Measurements from ENCODE around the gene PLEKHA1. TPM values are rescaled to one million over a fixed set of nuclear protein-coding genes. Genes with fewer than 3 reads are reported as not detected.

The PLEKHA1 gene
- polyA plus RNA-seq (ENCODE audit: insufficient read depth in 1 of 5, insufficient read length in 5 of 5, low replicate concordance in 1 of 5) = 10 to 100 TPM; 33.1 to 52.5 (median 43.1) TPM
- long read RNA-seq, donor 1, full-length matches to known transcripts = 3 of 8 reads
- long read RNA-seq, donor 1, partial matches to known transcripts = 5 of 8 reads
- long read RNA-seq, donor 1, other reads (novel, unspliced or antisense) = 0 of 8 reads
- long read RNA-seq, donor 2 = 0 reads
- long read RNA-seq, donor 3, full-length matches to known transcripts = 2 of 40 reads
- long read RNA-seq, donor 3, partial matches to known transcripts = 38 of 40 reads
- long read RNA-seq, donor 3, other reads (novel, unspliced or antisense) = 0 of 40 reads
- long read RNA-seq, donor 4, full-length matches to known transcripts = 1 of 21 reads
- long read RNA-seq, donor 4, partial matches to known transcripts = 20 of 21 reads
- long read RNA-seq, donor 4, other reads (novel, unspliced or antisense) = 0 of 21 reads
- long read RNA-seq, donor 5, full-length matches to known transcripts = 2 of 50 reads
- long read RNA-seq, donor 5, partial matches to known transcripts = 48 of 50 reads
- long read RNA-seq, donor 5, other reads (novel, unspliced or antisense) = 0 of 50 reads
- long read RNA-seq, donor 6, full-length matches to known transcripts = 2 of 13 reads
- long read RNA-seq, donor 6, partial matches to known transcripts = 11 of 13 reads
- long read RNA-seq, donor 6, other reads (novel, unspliced or antisense) = 0 of 13 reads
- long read RNA-seq, donor 7 = 0 reads
- long read RNA-seq, donor 8 = 0 reads

DNA sequence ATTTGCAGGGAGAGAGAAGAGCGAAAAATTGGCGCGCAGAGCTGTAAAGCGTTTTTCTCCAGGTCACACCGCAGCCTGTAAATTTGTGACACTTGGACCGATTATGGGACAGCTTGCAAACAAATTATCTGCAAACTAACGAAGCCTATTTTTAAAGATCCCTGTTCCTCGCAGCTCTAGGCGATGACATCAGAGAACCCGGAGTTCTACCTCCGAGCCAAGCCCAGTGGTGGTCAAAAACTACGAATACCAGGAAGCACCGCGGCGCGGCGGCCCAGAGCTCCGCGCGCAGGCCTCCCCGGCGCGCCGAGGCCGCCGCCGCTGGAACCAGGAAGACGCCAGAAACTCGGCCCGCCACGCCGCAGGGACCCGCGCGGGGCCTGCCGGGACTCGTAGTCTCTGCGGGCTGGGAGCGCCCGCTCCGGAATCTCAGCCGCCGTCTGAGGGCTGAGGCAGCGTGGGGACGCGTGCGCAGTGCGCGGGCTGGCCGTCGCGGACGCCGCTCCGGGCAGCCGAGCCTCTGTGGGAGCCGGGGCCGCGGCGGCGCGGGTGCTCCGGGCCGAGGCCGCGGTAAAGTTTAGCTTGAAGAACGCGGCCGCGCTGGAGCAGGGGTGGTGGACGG, at the start of gene PLEKHA1:
Gene PLEKHA1 (plus strand): TSS at position 472 of the 622 bp plus-strand sequence. CDS start 18,493 bp downstream, outside the sequence.
- peak; percentile 92 to 94 for DNase-seq

DNA sequence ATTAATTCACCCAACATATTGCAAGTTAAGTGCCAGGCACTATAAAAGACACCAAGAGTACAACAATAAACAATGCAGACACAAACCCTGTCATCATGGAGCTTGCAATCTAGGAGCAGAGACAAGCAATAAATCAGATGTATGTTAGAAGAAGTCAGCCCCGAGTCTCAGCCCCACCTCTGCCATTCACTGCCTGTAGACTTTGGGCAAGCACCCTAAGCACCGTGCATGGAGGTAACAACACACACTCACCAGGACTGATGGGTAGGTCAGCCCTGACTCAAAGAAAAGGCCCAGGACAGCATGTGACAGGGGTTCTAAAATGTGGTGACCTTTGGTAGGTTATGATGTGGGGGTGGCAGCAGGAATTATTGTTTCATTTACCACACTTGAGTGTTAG, 49.3 kb upstream of the PLEKHA1 start:
- no peak for DNase-seq

DNA sequence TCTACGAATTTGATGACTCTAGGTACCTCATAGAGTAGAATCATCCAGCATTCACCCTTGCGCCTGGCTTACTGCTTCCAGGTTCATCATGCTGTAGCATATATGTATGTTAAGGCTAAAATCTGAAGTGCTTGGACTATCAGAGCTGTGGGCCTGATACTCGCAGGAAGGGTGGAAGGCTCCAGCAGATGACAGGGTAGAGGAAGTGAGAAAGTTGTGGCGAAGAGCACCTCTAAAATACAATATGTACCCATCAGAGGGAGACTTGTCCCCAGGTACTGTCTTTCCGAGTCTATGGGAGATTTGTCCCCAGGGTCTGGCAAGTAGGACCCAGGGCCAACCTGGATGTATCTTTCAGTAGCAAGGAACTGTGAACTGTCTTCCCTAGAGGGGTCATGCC, 48.1 kb upstream of the PLEKHA1 start:
- DNase-seq = no peak

GRCh38 chr10:122326806-122327205, 47.7 kb upstream of the PLEKHA1 start:
- no peak for DNase-seq

GRCh38 chr10:122327237-122328206, 47.0 kb upstream of the PLEKHA1 start:
- DNase-seq = no peak

- no peak for DNase-seq
Measured at GRCh38 chr10:122328676-122329075, 45.8 kb upstream of the PLEKHA1 start.

GRCh38 chr10:122329416-122329815, 45.1 kb upstream of the PLEKHA1 start:
- DNase-seq = no peak

- no peak for DNase-seq
Measured at GRCh38 chr10:122331100-122331499, 43.4 kb upstream of the PLEKHA1 start.

DNA sequence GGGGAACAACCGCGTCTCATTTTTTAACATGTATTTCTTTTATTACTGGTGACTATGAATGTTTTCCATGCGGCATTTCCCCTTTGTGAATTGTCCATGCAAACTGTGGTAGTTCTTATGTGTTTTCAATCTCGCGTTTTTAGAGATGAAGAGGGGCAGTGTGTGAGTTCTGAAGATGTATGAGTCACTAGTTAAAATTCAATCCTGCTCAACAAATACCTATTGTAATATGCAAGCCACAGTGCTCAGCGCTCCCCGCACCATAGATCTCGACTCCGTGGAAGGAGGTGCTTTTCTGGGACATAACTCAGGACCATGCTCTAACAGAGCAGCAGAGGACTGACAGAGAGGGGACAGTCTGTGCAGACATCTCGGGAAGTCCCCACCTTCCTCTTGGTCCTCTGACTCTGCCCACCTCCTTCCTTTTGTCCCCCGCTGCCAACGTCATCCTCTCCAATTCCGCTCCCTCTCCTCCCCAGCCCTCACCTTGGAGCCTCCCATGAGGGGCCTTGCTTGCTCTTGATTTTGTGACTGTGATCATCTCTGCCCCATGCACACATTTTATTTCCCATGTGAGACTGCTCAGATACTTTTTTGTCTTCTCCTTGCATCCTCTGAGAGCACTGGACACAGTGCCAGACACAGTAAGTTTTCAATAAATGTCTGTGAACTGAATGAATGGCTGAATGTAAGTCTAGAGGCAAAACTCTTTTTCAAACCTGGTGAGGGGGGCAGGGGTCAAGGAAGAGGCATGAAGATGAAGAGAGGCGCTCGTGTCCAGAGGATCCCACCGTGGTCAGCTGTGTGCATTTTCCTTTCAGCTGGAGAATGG, 42.7 kb upstream of the PLEKHA1 start:
- DNase-seq = no peak

GRCh38 chr10:122333037-122333436, 41.5 kb upstream of the PLEKHA1 start:
- DNase-seq = no peak

GRCh38 chr10:122336332-122336731, 38.2 kb upstream of the PLEKHA1 start:
- no peak for DNase-seq

DNA sequence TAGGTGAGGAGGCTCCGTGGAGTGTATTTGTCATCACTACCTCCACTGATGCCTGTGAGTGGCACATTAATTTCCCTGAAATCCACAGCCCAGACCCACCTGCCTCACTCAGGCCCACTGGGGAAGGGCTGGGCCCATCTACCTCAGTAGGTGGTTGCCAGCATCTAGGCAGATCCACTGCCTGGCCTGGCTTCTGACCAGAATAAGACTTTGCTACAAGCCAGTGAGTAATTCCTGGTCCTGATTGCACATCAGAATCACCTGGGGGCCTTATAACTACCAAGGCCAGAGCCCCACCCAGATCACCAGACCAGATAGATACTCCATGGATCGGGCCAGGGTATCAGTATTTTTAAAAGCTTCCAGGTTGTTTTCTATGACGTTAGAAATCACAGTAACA, 37.5 kb upstream of the PLEKHA1 start:
- DNase-seq = no peak

GRCh38 chr10:122338609-122339441, 35.7 kb upstream of the PLEKHA1 start:
- no peak for DNase-seq

DNA sequence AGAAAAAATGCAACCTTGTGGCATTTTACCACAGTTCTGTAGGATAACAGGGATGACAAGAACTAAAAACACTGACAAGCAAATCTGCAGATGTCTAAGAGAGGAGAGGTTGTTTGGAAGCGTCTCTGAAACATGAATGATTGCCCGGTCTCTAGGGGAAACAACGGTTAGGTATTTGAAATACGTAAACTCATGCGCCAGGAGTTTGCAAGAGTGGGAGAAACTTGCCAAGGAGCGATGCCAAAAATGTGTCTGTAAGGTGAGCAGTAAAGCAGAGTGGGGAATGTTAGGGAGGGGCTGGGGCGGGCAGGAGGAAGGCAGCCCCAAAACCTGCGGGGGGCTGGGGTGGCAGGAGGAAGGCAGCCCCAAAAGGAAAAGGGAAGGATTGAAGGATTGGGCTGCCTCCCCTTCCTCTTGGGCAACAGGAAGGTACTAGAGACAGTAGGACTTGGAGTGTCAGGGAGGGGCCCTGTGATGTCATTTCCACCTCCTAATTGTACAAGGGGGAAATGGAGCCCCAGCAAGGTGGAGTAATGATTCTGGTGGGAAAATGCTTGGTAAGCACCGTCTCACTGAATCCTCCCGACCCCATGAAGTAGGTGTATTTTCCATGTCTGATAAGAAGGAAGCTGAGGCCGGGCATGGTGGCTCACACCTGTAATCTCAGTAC, 33.2 kb upstream of the PLEKHA1 start:
- DNase-seq = peak; percentile 4 to 9

- peak; percentile 11 to 23 for DNase-seq
Measured at GRCh38 chr10:122342293-122343134, 32.0 kb upstream of the PLEKHA1 start.

- no peak for DNase-seq
Measured at GRCh38 chr10:122343135-122343800, 31.2 kb upstream of the PLEKHA1 start.

- no peak for DNase-seq
Measured at GRCh38 chr10:122343936-122344335, 30.6 kb upstream of the PLEKHA1 start.

Measured in right lung (tissue), 10 donors.